Omental fat pad (tissue), 4 donors: ENCODE data around the gene NTRK3. TPM values are rescaled to one million over a fixed set of nuclear protein-coding genes. Genes with fewer than 3 reads are reported as not detected.

Experiments
- ATAC-seq: fragments of 150-250 bp; one replicate; pipeline ENCODE4 v1.9.1; 2016; ENCODE audit warnings: mild to moderate bottlenecking, moderate library complexity; ENCODE audit not compliant: low FRiP score
- DNase-seq: peaks from one replicate; pipeline ENCODE4 v3.0.0-alpha.2; 2019; ENCODE audit warnings: low spot score
- total RNA-seq, 4 donors: library from RNA; depleted of rRNA; stranded (reverse); fragments of >200 nt; gene quantifications; one replicate each; pipeline ENCODE4 v1.1.0, GENCODE V29; 2016
- TF ChIP-seq, protein P1 (sequence below), 3 donors: fragments of 450-650 bp; IDR thresholded peaks; one replicate each; pipeline ENCODE4 v1.5.1; 2016 to 2017; ENCODE audit warnings: antibody characterized with exemption in 3 of 3, mild to moderate bottlenecking in 3 of 3, moderate library complexity in 2 of 3

NTRK3 gene
- total RNA-seq, 4 donors from 2014 or later = 0.75 to 5.2 (median 3.6) TPM

DNA sequence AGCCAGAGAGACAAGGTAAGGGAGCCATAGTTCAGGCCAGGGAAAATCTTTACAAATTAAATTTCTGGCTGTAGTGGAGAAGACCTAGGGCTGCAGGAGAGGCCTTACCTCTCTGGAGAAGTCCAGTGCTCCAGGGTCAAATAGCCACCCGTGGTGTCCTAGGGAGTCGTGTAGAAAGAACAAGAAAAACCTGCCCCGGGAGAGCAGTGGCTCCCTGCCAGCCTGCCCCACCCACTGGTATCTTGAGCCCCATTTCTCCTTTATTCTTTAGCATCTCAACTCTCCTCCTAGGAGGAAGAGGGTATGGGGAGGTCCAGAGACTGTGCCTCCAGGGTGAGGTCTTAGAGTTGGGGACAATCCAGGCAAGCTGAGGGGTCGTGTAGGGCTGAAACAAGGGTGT is 32.1 kb upstream of the NTRK3 start:
- no peak for DNase-seq
- ATAC-seq = no peak
- TF ChIP-seq, protein P1, sequence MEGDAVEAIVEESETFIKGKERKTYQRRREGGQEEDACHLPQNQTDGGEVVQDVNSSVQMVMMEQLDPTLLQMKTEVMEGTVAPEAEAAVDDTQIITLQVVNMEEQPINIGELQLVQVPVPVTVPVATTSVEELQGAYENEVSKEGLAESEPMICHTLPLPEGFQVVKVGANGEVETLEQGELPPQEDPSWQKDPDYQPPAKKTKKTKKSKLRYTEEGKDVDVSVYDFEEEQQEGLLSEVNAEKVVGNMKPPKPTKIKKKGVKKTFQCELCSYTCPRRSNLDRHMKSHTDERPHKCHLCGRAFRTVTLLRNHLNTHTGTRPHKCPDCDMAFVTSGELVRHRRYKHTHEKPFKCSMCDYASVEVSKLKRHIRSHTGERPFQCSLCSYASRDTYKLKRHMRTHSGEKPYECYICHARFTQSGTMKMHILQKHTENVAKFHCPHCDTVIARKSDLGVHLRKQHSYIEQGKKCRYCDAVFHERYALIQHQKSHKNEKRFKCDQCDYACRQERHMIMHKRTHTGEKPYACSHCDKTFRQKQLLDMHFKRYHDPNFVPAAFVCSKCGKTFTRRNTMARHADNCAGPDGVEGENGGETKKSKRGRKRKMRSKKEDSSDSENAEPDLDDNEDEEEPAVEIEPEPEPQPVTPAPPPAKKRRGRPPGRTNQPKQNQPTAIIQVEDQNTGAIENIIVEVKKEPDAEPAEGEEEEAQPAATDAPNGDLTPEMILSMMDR (IDR thresholded peaks at IDR 0.05) = no peak

DNA sequence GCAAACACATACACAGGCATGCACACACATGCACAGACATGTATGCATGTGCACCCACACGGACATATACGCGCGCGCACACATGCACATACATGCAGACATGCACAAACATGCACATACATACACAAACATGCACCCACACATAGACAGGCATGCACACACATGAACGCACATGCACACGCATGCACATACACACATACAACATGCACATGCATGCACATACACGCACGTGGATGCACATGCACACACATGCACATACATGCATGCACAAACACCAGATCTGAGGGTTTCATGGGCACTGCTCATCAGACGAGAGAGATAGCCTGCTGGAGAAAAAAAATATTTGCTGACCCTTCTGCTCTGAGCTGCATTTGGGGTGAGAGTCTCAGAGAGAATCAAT is 31.7 kb upstream of the NTRK3 start:
- no peak for ATAC-seq
- no peak for DNase-seq
- TF ChIP-seq, protein P1 (IDR thresholded peaks at IDR 0.05) = no peak

DNA sequence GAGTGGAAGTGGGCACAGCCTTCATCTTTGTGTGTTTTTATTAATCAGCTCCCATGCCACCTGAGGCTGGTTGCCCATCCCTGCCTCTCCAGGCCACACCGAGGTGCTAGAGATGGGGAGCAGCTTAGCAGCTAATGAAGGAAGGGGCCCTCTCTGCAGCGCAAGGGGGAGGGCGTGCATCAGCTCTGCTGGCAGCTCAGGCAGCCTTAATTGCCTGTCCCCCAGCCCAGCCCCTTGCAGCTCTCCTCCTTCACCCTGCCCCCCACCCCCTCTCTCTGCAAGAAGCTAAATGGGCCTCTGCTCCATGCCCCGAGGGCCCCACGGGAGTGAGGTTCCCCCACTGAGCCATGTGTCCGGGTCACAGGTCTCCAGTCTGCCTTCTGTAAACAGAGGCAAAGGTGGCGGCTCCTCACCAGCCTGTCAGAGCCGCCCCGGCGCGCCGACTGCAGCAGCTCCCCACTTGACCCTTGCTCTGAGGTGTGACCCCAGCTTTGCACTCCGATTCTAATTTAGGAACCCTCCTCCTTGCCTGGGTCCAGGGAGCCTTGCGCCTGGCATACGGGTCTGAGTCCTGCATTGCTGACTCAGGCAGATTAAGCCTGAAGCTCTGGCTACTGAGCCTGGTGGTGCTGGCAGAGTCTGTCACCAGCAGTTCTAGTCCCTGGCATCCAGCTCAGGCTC is 27.9 kb upstream of the NTRK3 start:
- DNase-seq (no peak), ATAC-seq (no peak)
- TF ChIP-seq, protein P1 (IDR thresholded peaks at IDR 0.05) = no peak

DNA sequence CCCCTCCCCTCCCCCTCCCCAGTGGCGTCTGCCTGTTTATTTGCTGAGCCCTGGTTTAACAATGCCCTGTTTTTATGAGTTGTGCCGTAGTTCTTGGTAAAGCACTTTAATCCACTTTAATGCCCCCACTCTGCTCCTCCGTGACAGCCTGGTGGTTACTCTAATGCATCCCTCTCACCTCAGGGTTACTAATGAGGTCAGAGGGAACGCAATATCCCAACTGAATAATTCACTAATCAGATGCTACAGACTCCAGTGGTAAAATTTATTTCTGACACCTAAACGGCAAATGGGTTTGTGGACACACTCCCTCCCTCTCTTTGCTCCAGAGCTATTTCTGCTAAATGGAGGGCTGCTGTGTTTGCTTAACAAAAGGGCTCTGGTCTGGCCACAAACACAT is 26.1 kb upstream of the NTRK3 start:
- DNase-seq = no peak
- no peak for ATAC-seq
- TF ChIP-seq, protein P1 (IDR thresholded peaks at IDR 0.05) = no peak

DNA sequence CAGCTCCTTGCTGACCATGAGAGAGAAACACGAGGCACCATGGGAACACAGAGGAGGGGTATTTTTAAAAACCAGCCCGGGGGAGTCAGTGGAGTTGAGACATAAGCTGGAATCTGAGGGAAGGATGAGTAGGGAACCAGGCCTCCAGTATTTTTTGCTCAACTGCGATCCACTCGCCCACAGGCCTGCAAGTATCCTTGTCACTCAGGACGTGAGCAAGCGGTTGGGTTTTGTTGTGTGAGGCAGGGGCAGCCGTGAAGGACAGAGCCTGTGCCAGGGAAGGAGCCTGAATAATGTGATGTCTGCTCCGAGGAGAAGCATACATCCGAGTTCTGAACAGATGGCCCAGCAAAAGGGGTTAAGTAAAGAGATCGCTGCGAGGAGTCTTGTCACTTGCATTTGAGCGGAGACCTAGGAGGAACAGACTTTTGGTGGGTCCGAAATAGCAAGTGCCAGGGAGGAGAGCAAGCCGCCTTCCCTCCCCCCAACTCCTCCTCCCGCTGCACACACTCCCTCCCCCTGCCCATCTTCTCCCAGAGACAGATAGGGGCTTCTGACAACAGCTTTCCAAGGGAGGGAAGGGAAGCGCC is 20.4 kb upstream of the NTRK3 start:
- no peak for DNase-seq
- no peak for ATAC-seq
- TF ChIP-seq, protein P1 (IDR thresholded peaks at IDR 0.05) = no peak

DNA sequence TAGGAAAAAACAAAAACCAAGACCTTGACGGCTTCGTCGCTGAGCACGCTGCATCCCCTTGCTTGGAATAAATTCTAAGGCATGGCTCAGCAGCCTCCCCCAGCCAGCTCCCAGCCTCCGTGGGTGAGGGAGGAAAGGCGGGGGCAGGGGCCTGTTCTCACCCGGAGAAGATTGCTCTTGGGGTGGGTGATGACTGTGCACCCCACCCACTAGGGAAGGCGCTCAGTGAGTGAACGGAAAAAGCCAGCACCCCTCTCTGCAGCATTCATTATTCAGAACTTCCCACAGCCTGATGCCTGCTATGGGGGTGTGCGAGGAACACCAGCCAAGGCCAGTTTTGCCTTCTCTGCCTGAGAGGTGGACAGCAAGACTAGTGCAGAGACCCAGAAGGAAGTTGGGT is 19.3 kb upstream of the NTRK3 start:
- no peak for DNase-seq
- no peak for ATAC-seq
- TF ChIP-seq, protein P1 (IDR thresholded peaks at IDR 0.05) = no peak
